Left renal cortex interstitium (tissue), 4 donors: Measurements from ENCODE around the gene GIMAP2. TPM values are rescaled to one million over a fixed set of nuclear protein-coding genes. Genes with fewer than 3 reads are reported as not detected.
"Not testable (repeated sequence)": the region's sequence is repeated elsewhere in the genome, so short reads cannot be mapped to it uniquely, and the experiment has no call there.

ENCODE experiments used
- DNase-seq, 4 donors: peaks; one replicate each; pipeline ENCODE4 v3.0.0-alpha.2; 2013; ENCODE audit warnings: low read depth in 4 of 4, low spot score in 2 of 4, missing footprints in 1 of 4
- polyA plus RNA-seq, 4 donors: library from polyadenylated mRNA; unstranded; fragments of 120-200 nt; gene quantifications; one replicate each; pipeline ENCODE4 v1.2.1, GENCODE V29; 2013; ENCODE audit not compliant: insufficient read length in 4 of 4

GIMAP2 gene
- polyA plus RNA-seq, result 10 to 100 TPM in 1 of 4 donors, 1 to 10 TPM in 3; 7.4 to 10.1 (median 8.1) TPM

GRCh38 chr7:150685219-150686029 lies at the start of gene GIMAP2:
Gene GIMAP2, plus strand, starts transcription at chr7:150685706. Its CDS starts 1,354 bp downstream, at chr7:150687060.
- peak in 2 of 4 donors; percentile 11 to 17 for DNase-seq

- no peak for DNase-seq
Observed at GRCh38 chr7:150641854-150642253, 43.7 kb upstream of the GIMAP2 start.

GRCh38 chr7:150642926-150643325 lies 42.6 kb upstream of the GIMAP2 start:
- DNase-seq, result no peak

- DNase-seq, result no peak
Observed at GRCh38 chr7:150645259-150646020, 40.1 kb upstream of the GIMAP2 start.

- DNase-seq, result no peak
Observed at GRCh38 chr7:150648353-150649079, 37.0 kb upstream of the GIMAP2 start.

GRCh38 chr7:150649080-150649385 lies 36.5 kb upstream of the GIMAP2 start:
- no peak for DNase-seq

GRCh38 chr7:150654692-150655091 lies 30.8 kb upstream of the GIMAP2 start:
- no peak for DNase-seq

GRCh38 chr7:150656047-150656446 lies 29.5 kb upstream of the GIMAP2 start:
- no peak for DNase-seq

GRCh38 chr7:150657526-150657925 lies 28.0 kb upstream of the GIMAP2 start:
- no peak for DNase-seq

- DNase-seq, result no peak
Observed at GRCh38 chr7:150660939-150661613, 24.4 kb upstream of the GIMAP2 start.

GRCh38 chr7:150662821-150663220 lies 22.7 kb upstream of the GIMAP2 start:
- not testable (repeated sequence) for DNase-seq

- DNase-seq, result no peak
Observed at GRCh38 chr7:150663802-150664494, 21.6 kb upstream of the GIMAP2 start.

GRCh38 chr7:150665089-150665748 lies 20.3 kb upstream of the GIMAP2 start:
- no peak for DNase-seq

- DNase-seq, result no peak
Observed at GRCh38 chr7:150665896-150666295, 19.6 kb upstream of the GIMAP2 start.

GRCh38 chr7:150666412-150666811 lies 19.1 kb upstream of the GIMAP2 start:
- no peak for DNase-seq

- DNase-seq, result no peak
Observed at GRCh38 chr7:150668472-150668911, 17.0 kb upstream of the GIMAP2 start.

GRCh38 chr7:150668977-150669376 lies 16.5 kb upstream of the GIMAP2 start:
- no peak for DNase-seq

GRCh38 chr7:150671798-150672585 lies 13.5 kb upstream of the GIMAP2 start:
- not testable (repeated sequence) for DNase-seq

- no peak for DNase-seq
Observed at GRCh38 chr7:150675714-150676113, 9.8 kb upstream of the GIMAP2 start.
